SH-SY5Y (cell line): ENCODE results near the gene FOCAD.

Experiments
- GATA2 ChIP-seq: IDR thresholded peaks from 2 replicates; pipeline ENCODE4 v1.6.1; 2011; ENCODE audit warnings: mild to moderate bottlenecking, low read depth, low read length
- GATA3 ChIP-seq: IDR thresholded peaks from 2 replicates; pipeline ENCODE4 v1.6.1; 2011; ENCODE audit warnings: low read depth, mild to moderate bottlenecking, low read length, moderate library complexity

FOCAD gene

GRCh38 chr9:20790721-20791120 lies 106.7 kb downstream of the FOCAD start:
- TF ChIP-seq GATA2 (no peak), GATA3 (no peak)

GRCh38 chr9:20791682-20792081 lies 107.6 kb downstream of the FOCAD start:
- no peak for TF ChIP-seq GATA2
- no peak for TF ChIP-seq GATA3

DNA sequence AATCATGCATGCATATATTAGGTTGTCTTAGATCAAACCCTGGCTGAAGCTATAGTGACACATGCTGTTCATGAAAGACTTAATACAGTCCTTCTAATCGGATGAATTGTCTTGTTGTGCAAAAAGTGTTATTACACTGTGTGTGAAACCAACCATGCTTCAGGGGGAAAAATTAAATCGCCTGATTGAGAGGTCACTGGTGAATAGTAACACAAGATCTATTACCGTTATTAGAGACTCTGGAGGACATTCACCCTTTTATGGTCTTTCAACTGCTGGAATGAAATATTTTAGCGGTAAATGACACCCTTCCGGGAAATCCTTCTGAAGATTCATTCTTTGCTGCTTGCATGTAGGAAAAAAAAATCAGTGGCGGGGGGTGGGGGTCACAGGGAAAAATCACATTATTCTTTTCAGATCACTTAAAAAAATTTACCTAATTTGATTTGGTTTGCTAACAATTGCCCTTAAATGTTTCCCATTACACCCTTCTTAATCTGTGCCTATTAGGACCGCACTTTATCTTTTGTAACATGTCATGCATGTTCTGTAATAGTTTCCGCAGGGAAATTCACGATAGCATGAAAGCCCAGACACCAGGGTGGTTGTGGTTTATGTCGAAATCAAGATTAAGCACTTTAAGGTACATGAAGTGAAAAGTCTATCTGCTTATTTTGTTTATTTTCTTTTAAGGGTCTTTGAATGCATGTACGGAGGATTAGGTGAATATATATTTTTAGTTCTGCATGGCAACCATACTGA lies 120.6 kb downstream of the FOCAD start:
- TF ChIP-seq GATA2: no peak
- no peak for TF ChIP-seq GATA3

GRCh38 chr9:20805766-20806165 lies 121.7 kb downstream of the FOCAD start:
- TF ChIP-seq GATA3 (no peak), GATA2 (no peak)

GRCh38 chr9:20808002-20808401 lies 123.9 kb downstream of the FOCAD start:
- TF ChIP-seq GATA2: no peak
- no peak for TF ChIP-seq GATA3

- TF ChIP-seq GATA2 (no peak), GATA3 (no peak)
Measured at GRCh38 chr9:20811872-20812271, 127.8 kb downstream of the FOCAD start.

DNA sequence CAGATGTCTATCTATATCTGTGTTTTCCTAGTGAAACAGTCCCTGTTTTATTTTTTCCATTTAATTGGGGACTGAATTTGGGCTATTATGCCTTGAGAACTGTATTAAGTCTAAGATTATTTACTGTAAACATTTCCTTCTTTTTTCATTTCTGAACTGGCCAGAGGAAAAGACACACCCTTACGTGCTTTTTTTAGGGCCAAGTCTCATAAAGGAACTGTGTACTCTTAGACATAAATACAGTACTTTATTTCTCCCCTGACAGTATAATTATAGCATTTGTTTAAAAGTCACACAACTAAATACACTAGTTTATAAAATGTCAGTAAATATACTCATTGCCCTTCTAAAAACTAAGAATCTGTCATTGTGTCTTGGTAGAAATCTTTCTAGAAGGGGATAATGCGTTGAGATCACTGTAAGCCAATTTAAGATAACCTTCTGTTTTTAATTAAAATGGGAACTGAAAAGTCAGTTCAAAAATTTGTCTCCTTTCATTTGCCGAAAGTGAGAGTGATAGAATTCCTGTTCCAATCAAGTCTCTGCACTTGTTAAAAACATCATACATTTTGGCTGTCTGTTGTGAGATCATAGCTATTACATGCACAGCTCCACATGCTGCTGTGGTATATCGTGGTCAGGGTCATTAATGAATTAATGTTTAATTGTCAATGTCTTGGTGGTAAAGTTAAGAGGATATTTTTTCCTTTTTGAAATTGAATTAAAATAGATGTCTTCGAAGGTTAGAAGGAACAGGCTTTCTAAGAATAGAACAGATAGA lies 132.1 kb downstream of the FOCAD start:
- TF ChIP-seq GATA2: no peak
- no peak for TF ChIP-seq GATA3

GRCh38 chr9:20823051-20823450 lies 139.0 kb downstream of the FOCAD start:
- TF ChIP-seq GATA2 (no peak), GATA3 (no peak)

DNA sequence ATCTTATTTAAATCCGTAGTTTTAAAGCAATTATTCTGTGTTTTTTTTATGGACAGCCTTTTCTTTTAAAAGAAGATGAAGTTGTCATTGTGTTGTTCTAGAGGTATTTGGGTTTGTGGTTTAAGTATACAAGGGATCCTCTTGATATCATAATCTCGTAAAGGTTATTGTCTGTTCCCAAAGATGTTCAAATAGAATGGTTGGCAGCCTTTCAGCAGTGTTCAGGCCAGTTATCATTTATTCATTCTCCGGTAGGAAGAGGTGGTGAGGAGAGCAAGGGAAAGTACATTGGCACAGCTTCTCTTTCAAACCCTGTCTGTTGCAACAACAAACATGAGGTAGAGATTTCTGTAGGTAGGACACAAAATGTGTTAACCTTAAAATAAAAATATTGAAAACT lies 147.0 kb downstream of the FOCAD start:
- no peak for TF ChIP-seq GATA3
- TF ChIP-seq GATA2: no peak

DNA sequence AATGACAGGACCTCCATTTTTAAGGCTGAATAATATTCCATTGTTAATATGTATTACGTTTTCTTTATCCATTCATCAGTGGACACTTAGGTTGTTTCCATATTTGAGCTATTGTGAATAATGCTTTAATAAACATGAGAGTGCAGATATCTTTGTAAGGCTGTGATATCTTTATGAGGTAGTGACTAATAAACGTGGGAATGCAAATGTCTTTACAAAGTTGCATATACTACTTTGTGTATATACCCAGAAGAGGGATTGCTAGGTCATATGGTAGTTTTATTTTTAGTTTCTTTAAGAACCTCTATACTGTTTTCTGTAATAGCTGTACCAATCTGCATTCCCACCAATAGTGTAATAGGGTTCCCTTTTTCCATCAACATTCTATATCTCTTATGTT lies 148.7 kb downstream of the FOCAD start:
- no peak for TF ChIP-seq GATA2
- no peak for TF ChIP-seq GATA3

GRCh38 chr9:20835377-20836286 lies 151.6 kb downstream of the FOCAD start:
- TF ChIP-seq GATA3: no peak
- TF ChIP-seq GATA2: no peak

DNA sequence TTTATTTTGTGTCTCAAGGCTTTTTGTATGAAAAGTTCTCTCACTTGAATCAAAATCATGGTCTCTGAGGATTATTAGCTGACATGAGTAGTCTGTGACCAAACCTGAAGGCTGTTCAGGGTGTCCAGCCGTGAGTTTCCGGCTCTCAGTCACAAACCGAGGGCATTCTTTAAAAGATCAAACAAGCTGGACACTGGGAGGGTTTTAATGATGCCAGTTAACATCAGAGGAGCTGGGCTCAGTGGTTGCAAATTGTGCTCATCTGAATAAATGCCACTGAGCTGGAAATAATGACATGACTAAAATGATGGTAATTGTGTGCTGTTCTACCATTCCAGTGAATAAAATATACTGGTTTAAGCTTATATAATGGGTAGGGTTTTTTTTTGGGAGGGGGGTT lies 153.1 kb downstream of the FOCAD start:
- TF ChIP-seq GATA2 (no peak), GATA3 (no peak)

DNA sequence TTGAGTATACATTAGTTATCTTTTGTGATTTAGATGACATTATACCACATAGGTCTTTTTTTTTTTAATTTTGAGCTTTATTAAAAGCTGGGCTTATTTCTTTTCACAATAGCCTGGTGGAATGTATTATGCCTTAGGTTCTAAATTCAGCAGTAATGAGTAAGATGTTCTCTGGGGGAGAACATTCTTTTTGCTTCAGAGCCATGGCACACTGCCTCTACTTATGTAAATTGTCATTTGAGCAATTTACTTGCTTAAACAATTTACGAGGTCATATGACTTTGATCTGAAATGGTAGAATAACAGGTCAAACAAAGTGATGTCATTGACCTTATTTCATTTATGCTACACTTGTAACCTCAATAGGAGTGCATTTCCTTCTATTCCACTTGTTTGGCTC lies 154.2 kb downstream of the FOCAD start:
- TF ChIP-seq GATA3 (no peak), GATA2 (no peak)

GRCh38 chr9:20844916-20845315 lies 160.9 kb downstream of the FOCAD start:
- TF ChIP-seq GATA2 (no peak), GATA3 (no peak)

GRCh38 chr9:20848490-20848889 lies 164.4 kb downstream of the FOCAD start:
- TF ChIP-seq GATA3 (no peak), GATA2 (no peak)
